HL-60/S4 treated with retinoic acid at 250 ng/mL for 4 days and 3 days (cell line): ENCODE results near the gene BCL11B.

Experiments
- in situ Hi-C: fragments of 300-500 bp; cut with MboI; formaldehyde crosslinking; loops from 2 replicates; pipeline ENCODE4 v1.7.0; 2022; ENCODE audit warnings: low sequenced_read_pairs

Gene BCL11B

GRCh38 chr14:99242816-99243721 is 28.9 kb downstream of the BCL11B start:
- in situ Hi-C loops = no loop called here

- in situ Hi-C loops = no loop called here
These were observed 29.8 kb downstream of the BCL11B start for GRCh38 chr14:99242238-99242637.

- in situ Hi-C loops = no loop called here
These were observed 30.5 kb downstream of the BCL11B start for GRCh38 chr14:99241325-99242010.

GRCh38 chr14:99240627-99241324 is 31.2 kb downstream of the BCL11B start:
- in situ Hi-C loops = no loop called here

- in situ Hi-C loops = no loop called here
These were observed 32.3 kb downstream of the BCL11B start for GRCh38 chr14:99239661-99240092.

- in situ Hi-C loops = no loop called here
These were observed 33.8 kb downstream of the BCL11B start for GRCh38 chr14:99238216-99238615.

- in situ Hi-C loops = no loop called here
These were observed 34.7 kb downstream of the BCL11B start for GRCh38 chr14:99237288-99237687.

- in situ Hi-C loops = no loop called here
These were observed 35.4 kb downstream of the BCL11B start for GRCh38 chr14:99236386-99237138.

GRCh38 chr14:99235582-99236320 is 36.2 kb downstream of the BCL11B start:
- in situ Hi-C loops = no loop called here

- in situ Hi-C loops = no loop called here
These were observed 36.9 kb downstream of the BCL11B start for GRCh38 chr14:99234961-99235571.

GRCh38 chr14:99234355-99234754 is 37.6 kb downstream of the BCL11B start:
- in situ Hi-C loops = no loop called here

GRCh38 chr14:99233222-99234035 is 38.6 kb downstream of the BCL11B start:
- in situ Hi-C loops = no loop called here

GRCh38 chr14:99232714-99233214 is 39.2 kb downstream of the BCL11B start:
- in situ Hi-C loops = no loop called here

- in situ Hi-C loops = no loop called here
These were observed 39.9 kb downstream of the BCL11B start for GRCh38 chr14:99231850-99232713.

GRCh38 chr14:99231161-99231849 is 40.7 kb downstream of the BCL11B start:
- in situ Hi-C loops = no loop called here

GRCh38 chr14:99230208-99231151 is 41.5 kb downstream of the BCL11B start:
- in situ Hi-C loops = no loop called here
